ENCODE data around the gene DNMT1. TPM values are rescaled to one million over a fixed set of nuclear protein-coding genes. Genes with fewer than 3 reads are reported as not detected.

DNMT1 gene
- polyA plus RNA-seq, 3 donors: 17.6 to 72.5 (median 19.0) TPM

- Histone ChIP-seq H3K36me3 (replicated peaks in 1 of 2; ENCODE audit: control insufficient read depth in 1 of 2, insufficient read depth in 2 of 2, low read length in 2 of 2) (peaks cover 75 to 95% of the 10 kb centered on the region in 2 donors), H3K4me1 (ENCODE audit: control insufficient read depth in 1 of 2, insufficient read depth in 2 of 2, low read length in 2 of 2) (no peaks in the 10 kb centered on the region), H3K4me3 (replicated peaks in 1 of 3; ENCODE audit: low read depth in 2 of 3, low read length in 3 of 3) (no peak overlapping the region), H3K4me2 (replicated peaks; ENCODE audit: extremely low read depth, low read length, poor library complexity, severe bottlenecking) (no peak overlapping the region), H4K20me1 (ENCODE audit: insufficient read depth, low read length) (no peaks in the 10 kb centered on the region), H3K27ac (ENCODE audit: low read depth in 1 of 2, low read length in 2 of 2) (no peak overlapping the region), H2AFZ (ENCODE audit: insufficient read depth, low read depth, low read length, poor library complexity, severe bottlenecking) (no peak overlapping the region), H3K79me2 (ENCODE audit: insufficient read depth, low read length) (peaks cover 29% of the 10 kb centered on the region), H3K9ac (ENCODE audit: insufficient read depth, low read length, poor library complexity, severe bottlenecking) (no peak overlapping the region), H3K9me3 (replicated peaks in 1 of 2; ENCODE audit: control insufficient read depth in 1 of 2, insufficient read depth in 1 of 2, low read length in 2 of 2) (no peaks in the 10 kb centered on the region), H3K27me3 (ENCODE audit: control insufficient read depth in 2 of 2, insufficient read depth in 2 of 2, low read length in 2 of 2) (no peaks in the 10 kb centered on the region)
- TF ChIP-seq, protein P1, sequence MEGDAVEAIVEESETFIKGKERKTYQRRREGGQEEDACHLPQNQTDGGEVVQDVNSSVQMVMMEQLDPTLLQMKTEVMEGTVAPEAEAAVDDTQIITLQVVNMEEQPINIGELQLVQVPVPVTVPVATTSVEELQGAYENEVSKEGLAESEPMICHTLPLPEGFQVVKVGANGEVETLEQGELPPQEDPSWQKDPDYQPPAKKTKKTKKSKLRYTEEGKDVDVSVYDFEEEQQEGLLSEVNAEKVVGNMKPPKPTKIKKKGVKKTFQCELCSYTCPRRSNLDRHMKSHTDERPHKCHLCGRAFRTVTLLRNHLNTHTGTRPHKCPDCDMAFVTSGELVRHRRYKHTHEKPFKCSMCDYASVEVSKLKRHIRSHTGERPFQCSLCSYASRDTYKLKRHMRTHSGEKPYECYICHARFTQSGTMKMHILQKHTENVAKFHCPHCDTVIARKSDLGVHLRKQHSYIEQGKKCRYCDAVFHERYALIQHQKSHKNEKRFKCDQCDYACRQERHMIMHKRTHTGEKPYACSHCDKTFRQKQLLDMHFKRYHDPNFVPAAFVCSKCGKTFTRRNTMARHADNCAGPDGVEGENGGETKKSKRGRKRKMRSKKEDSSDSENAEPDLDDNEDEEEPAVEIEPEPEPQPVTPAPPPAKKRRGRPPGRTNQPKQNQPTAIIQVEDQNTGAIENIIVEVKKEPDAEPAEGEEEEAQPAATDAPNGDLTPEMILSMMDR (IDR thresholded peaks at IDR 0.05): no peak
- Mint-ChIP-seq H3K27me3 (ENCODE audit: low read depth in 3 of 3) (peaks cover 0 to 4% (median 0%) of the 10 kb centered on the region in 3 donors), H3K4me1 (no peaks in the 10 kb centered on the region), H3K27ac (peak overlapping the region in 3 of 7 donors; percentile 3 to 67 (median 51)), H3K4me3 (no peak overlapping the region), H3K36me3 (peaks cover 66 to 93% of the 10 kb centered on the region in 2 donors), H3K9me3 (peaks cover 0 to 2% (median 0%) of the 10 kb centered on the region in 7 donors)
- intact Hi-C loops (cut with micrococcal nuclease): no loop called here
- DNase-seq: no peak
- 60% methylated on average over 2 of the region's 9 CpGs for WGBS (ENCODE audit: insufficient coverage)
These were observed 21.2 kb downstream of the DNMT1 start for GRCh38 chr19:10173527-10173926.

GRCh38 chr19:10168386-10168948 is 26.3 kb downstream of the DNMT1 start:
- Mint-ChIP-seq H3K27me3 (ENCODE audit: low read depth in 3 of 3) (peaks cover 0 to 7% (median 2%) of the 10 kb centered on the region in 3 donors), H3K4me3 (no peak overlapping the region), H3K4me1 (no peaks in the 10 kb centered on the region), H3K36me3 (peaks cover 66 to 90% of the 10 kb centered on the region in 2 donors), H3K27ac (peak overlapping the region in 2 of 7 donors; percentile 37 to 38), H3K9me3 (peaks cover 0 to 2% (median 0%) of the 10 kb centered on the region in 7 donors)
- no peak overlapping the region for H2AFZ ChIP-seq (ENCODE audit: insufficient read depth, low read depth, low read length, poor library complexity, severe bottlenecking)
- H3K27ac ChIP-seq (ENCODE audit: low read depth in 1 of 2, low read length in 2 of 2): peak overlapping the region in 1 of 2 donors; percentile 26
- no peaks in the 10 kb centered on the region for H3K9me3 ChIP-seq (replicated peaks in 1 of 2; ENCODE audit: control insufficient read depth in 1 of 2, insufficient read depth in 1 of 2, low read length in 2 of 2)
- H3K79me2 ChIP-seq (ENCODE audit: insufficient read depth, low read length): peaks cover 7% of the 10 kb centered on the region
- peaks cover 79 to 91% of the 10 kb centered on the region in 2 donors for H3K36me3 ChIP-seq (replicated peaks in 1 of 2; ENCODE audit: control insufficient read depth in 1 of 2, insufficient read depth in 2 of 2, low read length in 2 of 2)
- WGBS (ENCODE audit: insufficient coverage): no CpG with 5 or more reads among the region's 2 CpGs
- no peaks in the 10 kb centered on the region for H3K27me3 ChIP-seq (ENCODE audit: control insufficient read depth in 2 of 2, insufficient read depth in 2 of 2, low read length in 2 of 2)
- H3K4me1 ChIP-seq (ENCODE audit: control insufficient read depth in 1 of 2, insufficient read depth in 2 of 2, low read length in 2 of 2): no peaks in the 10 kb centered on the region
- DNase-seq: no peak
- no peak overlapping the region for H3K9ac ChIP-seq (ENCODE audit: insufficient read depth, low read length, poor library complexity, severe bottlenecking)
- H3K4me3 ChIP-seq (replicated peaks in 1 of 3; ENCODE audit: low read depth in 2 of 3, low read length in 3 of 3): no peak overlapping the region
- intact Hi-C loops (cut with micrococcal nuclease): no loop called here
- TF ChIP-seq, protein P1 (IDR thresholded peaks at IDR 0.05): no peak
- H3K4me2 ChIP-seq (replicated peaks; ENCODE audit: extremely low read depth, low read length, poor library complexity, severe bottlenecking): no peak overlapping the region
- no peaks in the 10 kb centered on the region for H4K20me1 ChIP-seq (ENCODE audit: insufficient read depth, low read length)

Measured in CD14-positive monocyte (primary cell).